Retinal pigment epithelial cell (primary cell): Measurements from ENCODE around the gene OR2T35.
"Not testable (repeated sequence)": the region's sequence is repeated elsewhere in the genome, so short reads cannot be mapped to it uniquely, and the experiment has no call there.

Experiments used
- DNase-seq: peaks from one replicate; pipeline ENCODE4 v3.0.0-alpha.2; 2010; ENCODE audit warnings: low read depth
- H3K4me3 ChIP-seq: 2 replicates; pipeline ENCODE4 v1.5.1; 2011; ENCODE audit warnings: mild to moderate bottlenecking, low read length, control low read depth, moderate library complexity
- CTCF ChIP-seq: conservative IDR thresholded peaks from 2 replicates; pipeline ENCODE4 v1.5.1; 2011; ENCODE audit warnings: low read depth, low read length, control low read depth, inconsistent platforms

Gene OR2T35

GRCh38 chr1:248640906-248641305 lies 4.2 kb downstream of the OR2T35 start:
- not testable (repeated sequence) for DNase-seq, H3K4me3 ChIP-seq

GRCh38 chr1:248639652-248640051 lies 5.4 kb downstream of the OR2T35 start:
- DNase-seq, H3K4me3 ChIP-seq: not testable (repeated sequence)

GRCh38 chr1:248636612-248637011 lies 8.5 kb downstream of the OR2T35 start:
- H3K4me3 ChIP-seq, DNase-seq: not testable (repeated sequence)

- not testable (repeated sequence) for DNase-seq, H3K4me3 ChIP-seq
These were observed 10.1 kb downstream of the OR2T35 start, which contains the start of gene OR2T11 for GRCh38 chr1:248634991-248635390. Gene OR2T11 (minus strand): TSS chr1:248635091. CDS start chr1:248627128, 7,963 bp downstream.

- TF ChIP-seq CTCF: no peak
- H3K4me3 ChIP-seq: no peak overlapping the region
- DNase-seq: no peak
These were observed 13.6 kb downstream of the OR2T35 start for GRCh38 chr1:248631354-248632008.

GRCh38 chr1:248630551-248630950 lies 14.5 kb downstream of the OR2T35 start:
- TF ChIP-seq CTCF: no peak
- no peak for DNase-seq
- H3K4me3 ChIP-seq: no peak overlapping the region

GRCh38 chr1:248627971-248628844 lies 16.9 kb downstream of the OR2T35 start:
- DNase-seq: no peak
- H3K4me3 ChIP-seq: no peak overlapping the region
- no peak for TF ChIP-seq CTCF

- no peak for TF ChIP-seq CTCF
- no peak overlapping the region for H3K4me3 ChIP-seq
- DNase-seq: no peak
These were observed 19.1 kb downstream of the OR2T35 start for GRCh38 chr1:248625971-248626370.

- DNase-seq: no peak
- TF ChIP-seq CTCF: no peak
- H3K4me3 ChIP-seq: no peak overlapping the region
These were observed 19.9 kb downstream of the OR2T35 start for GRCh38 chr1:248625166-248625565.
